ENCODE measurements around the gene GNAS.

The GNAS gene

GRCh38 chr20:58905236-58905635 lies 52.7 kb downstream of the GNAS start:
- peak overlapping the region; percentile 85 for H3K4me2 ChIP-seq
- no peak overlapping the region for H3K9ac ChIP-seq
- H4K20me1 ChIP-seq (ENCODE audit: insufficient read depth): 0 out of 2 replicates have a peak, but pooled peaks cover 4% of the 10 kb centered on the region
- H3K27ac ChIP-seq: peak overlapping the region; percentile 78; the same call in 1 of the 2 replicates
- H3K4me3 ChIP-seq (IDR thresholded peaks at IDR 0.05; ENCODE audit: insufficient read depth, low read depth, low read length): no peak overlapping the region
- H3K36me3 ChIP-seq (ENCODE audit: insufficient read depth): peaks cover 34% of the 10 kb centered on the region
- peaks cover 72% of the 10 kb centered on the region for H3K79me2 ChIP-seq (ENCODE audit: insufficient read depth, low read depth)
- TF ChIP-seq CTCF (conservative IDR thresholded peaks at IDR 0.05; ENCODE audit: low read depth, low read length): no peak
- no peak overlapping the region for H2AFZ ChIP-seq (ENCODE audit: low read depth)
- H3K27me3 ChIP-seq (ENCODE audit: insufficient read depth, low read depth): no peaks in the 10 kb centered on the region
- peaks cover 95% of the 10 kb centered on the region for H3K4me1 ChIP-seq (ENCODE audit: low read depth, poor library complexity, severe bottlenecking)

GRCh38 chr20:58906111-58906510 lies 53.6 kb downstream of the GNAS start:
- Histone ChIP-seq H4K20me1 (ENCODE audit: insufficient read depth) (no peaks in the 10 kb centered on the region), H3K27ac (peak overlapping the region; percentile 78), H3K4me2 (peak overlapping the region; percentile 85), H2AFZ (ENCODE audit: low read depth) (no peak overlapping the region), H3K27me3 (ENCODE audit: insufficient read depth, low read depth) (no peaks in the 10 kb centered on the region), H3K36me3 (ENCODE audit: insufficient read depth) (peaks cover 35% of the 10 kb centered on the region), H3K79me2 (ENCODE audit: insufficient read depth, low read depth) (peaks cover 63% of the 10 kb centered on the region), H3K4me1 (ENCODE audit: low read depth, poor library complexity, severe bottlenecking) (peaks cover 94% of the 10 kb centered on the region), H3K4me3 (IDR thresholded peaks at IDR 0.05; ENCODE audit: insufficient read depth, low read depth, low read length) (no peak overlapping the region), H3K9ac (peak overlapping the region; percentile 3; the same call in 1 of the 2 replicates)
- no peak for TF ChIP-seq CTCF (conservative IDR thresholded peaks at IDR 0.05; ENCODE audit: low read depth, low read length)

- peaks cover 55% of the 10 kb centered on the region for H3K79me2 ChIP-seq (ENCODE audit: insufficient read depth, low read depth)
- H3K9ac ChIP-seq: peak overlapping the region; percentile 34
- peak overlapping the region; percentile 78 for H3K27ac ChIP-seq
- no peak overlapping the region for H2AFZ ChIP-seq (ENCODE audit: low read depth)
- no peak overlapping the region for H3K4me3 ChIP-seq (IDR thresholded peaks at IDR 0.05; ENCODE audit: insufficient read depth, low read depth, low read length)
- peaks cover 96% of the 10 kb centered on the region for H3K4me1 ChIP-seq (ENCODE audit: low read depth, poor library complexity, severe bottlenecking)
- H4K20me1 ChIP-seq (ENCODE audit: insufficient read depth): no peaks in the 10 kb centered on the region
- peaks cover 35% of the 10 kb centered on the region for H3K36me3 ChIP-seq (ENCODE audit: insufficient read depth)
- H3K4me2 ChIP-seq: peak overlapping the region; percentile 85
- no peaks in the 10 kb centered on the region for H3K27me3 ChIP-seq (ENCODE audit: insufficient read depth, low read depth)
- TF ChIP-seq CTCF (conservative IDR thresholded peaks at IDR 0.05; ENCODE audit: low read depth, low read length): no peak
These were observed 54.4 kb downstream of the GNAS start for GRCh38 chr20:58906894-58907293.

- peak overlapping the region; percentile 34 for H3K9ac ChIP-seq
- H3K4me1 ChIP-seq (ENCODE audit: low read depth, poor library complexity, severe bottlenecking): peaks cover 94% of the 10 kb centered on the region
- no peak for TF ChIP-seq CTCF (conservative IDR thresholded peaks at IDR 0.05; ENCODE audit: low read depth, low read length)
- no peaks in the 10 kb centered on the region for H4K20me1 ChIP-seq (ENCODE audit: insufficient read depth)
- peak overlapping the region; percentile 78 for H3K27ac ChIP-seq
- H3K36me3 ChIP-seq (ENCODE audit: insufficient read depth): peaks cover 35% of the 10 kb centered on the region
- H3K4me2 ChIP-seq: peak overlapping the region; percentile 85
- H3K27me3 ChIP-seq (ENCODE audit: insufficient read depth, low read depth): no peaks in the 10 kb centered on the region
- no peak overlapping the region for H3K4me3 ChIP-seq (IDR thresholded peaks at IDR 0.05; ENCODE audit: insufficient read depth, low read depth, low read length)
- peaks cover 49% of the 10 kb centered on the region for H3K79me2 ChIP-seq (ENCODE audit: insufficient read depth, low read depth)
- H2AFZ ChIP-seq (ENCODE audit: low read depth): no peak overlapping the region
These were observed 55.0 kb downstream of the GNAS start for GRCh38 chr20:58907320-58908137.

All from KMS-11 (cell line).